ENCODE measurements around the gene CTNNA1. TPM values are rescaled to one million over a fixed set of nuclear protein-coding genes. Genes with fewer than 3 reads are reported as not detected.

Gene CTNNA1
- total RNA-seq, 1 donor from 2014 or later: 371 TPM

GRCh38 chr5:138903130-138903775, 150.0 kb downstream of the CTNNA1 start:
- peaks cover 66% of the 10 kb centered on the region for H3K36me3 Mint-ChIP-seq
- no peaks in the 10 kb centered on the region for H3K9me3 Mint-ChIP-seq
- no peak overlapping the region for H3K27ac Mint-ChIP-seq
- peaks cover 19% of the 10 kb centered on the region for H3K4me1 Mint-ChIP-seq (ENCODE audit: unreplicated experiment)
- TF ChIP-seq, protein P1, sequence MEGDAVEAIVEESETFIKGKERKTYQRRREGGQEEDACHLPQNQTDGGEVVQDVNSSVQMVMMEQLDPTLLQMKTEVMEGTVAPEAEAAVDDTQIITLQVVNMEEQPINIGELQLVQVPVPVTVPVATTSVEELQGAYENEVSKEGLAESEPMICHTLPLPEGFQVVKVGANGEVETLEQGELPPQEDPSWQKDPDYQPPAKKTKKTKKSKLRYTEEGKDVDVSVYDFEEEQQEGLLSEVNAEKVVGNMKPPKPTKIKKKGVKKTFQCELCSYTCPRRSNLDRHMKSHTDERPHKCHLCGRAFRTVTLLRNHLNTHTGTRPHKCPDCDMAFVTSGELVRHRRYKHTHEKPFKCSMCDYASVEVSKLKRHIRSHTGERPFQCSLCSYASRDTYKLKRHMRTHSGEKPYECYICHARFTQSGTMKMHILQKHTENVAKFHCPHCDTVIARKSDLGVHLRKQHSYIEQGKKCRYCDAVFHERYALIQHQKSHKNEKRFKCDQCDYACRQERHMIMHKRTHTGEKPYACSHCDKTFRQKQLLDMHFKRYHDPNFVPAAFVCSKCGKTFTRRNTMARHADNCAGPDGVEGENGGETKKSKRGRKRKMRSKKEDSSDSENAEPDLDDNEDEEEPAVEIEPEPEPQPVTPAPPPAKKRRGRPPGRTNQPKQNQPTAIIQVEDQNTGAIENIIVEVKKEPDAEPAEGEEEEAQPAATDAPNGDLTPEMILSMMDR (conservative IDR thresholded peaks at IDR 0.05): no peak
- DNase-seq (ENCODE audit: extremely low spot score, unreplicated experiment): no peak
- no peaks in the 10 kb centered on the region for H3K27me3 Mint-ChIP-seq
- H3K4me3 Mint-ChIP-seq: no peak overlapping the region

- Mint-ChIP-seq H3K27me3 (no peaks in the 10 kb centered on the region), H3K27ac (no peak overlapping the region), H3K4me1 (ENCODE audit: unreplicated experiment) (peaks cover 13% of the 10 kb centered on the region), H3K4me3 (no peak overlapping the region), H3K9me3 (no peaks in the 10 kb centered on the region), H3K36me3 (peaks cover 66% of the 10 kb centered on the region)
- TF ChIP-seq, protein P1 (conservative IDR thresholded peaks at IDR 0.05): no peak
- DNase-seq (ENCODE audit: extremely low spot score, unreplicated experiment): no peak
Measured at GRCh38 chr5:138905541-138905940, 152.3 kb downstream of the CTNNA1 start.

DNA sequence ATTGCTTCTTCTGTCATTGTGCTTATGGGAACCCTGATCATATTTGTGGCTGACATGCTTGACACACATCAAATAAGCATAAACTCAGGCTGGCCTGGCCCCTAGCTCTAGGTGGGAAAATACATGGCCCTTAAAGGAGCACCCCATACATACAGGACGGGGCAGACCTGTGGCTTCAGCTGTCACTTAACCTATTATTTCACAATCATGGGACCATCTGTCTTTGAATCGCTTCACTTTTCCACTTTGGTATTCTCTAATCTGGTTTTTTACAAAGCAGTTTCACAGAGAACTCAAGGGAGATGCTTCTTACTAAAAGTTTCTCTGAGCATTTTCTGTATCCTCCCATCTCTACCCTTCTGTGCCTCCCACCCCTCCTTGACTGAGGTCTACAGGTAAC, 156.5 kb downstream of the CTNNA1 start:
- no peak for DNase-seq (ENCODE audit: extremely low spot score, unreplicated experiment)
- TF ChIP-seq, protein P1 (conservative IDR thresholded peaks at IDR 0.05): no peak
- no peaks in the 10 kb centered on the region for H3K9me3 Mint-ChIP-seq
- no peak overlapping the region for H3K27ac Mint-ChIP-seq
- H3K4me3 Mint-ChIP-seq: no peak overlapping the region
- H3K4me1 Mint-ChIP-seq (ENCODE audit: unreplicated experiment): no peaks in the 10 kb centered on the region
- peaks cover 51% of the 10 kb centered on the region for H3K36me3 Mint-ChIP-seq
- H3K27me3 Mint-ChIP-seq: no peaks in the 10 kb centered on the region

DNA sequence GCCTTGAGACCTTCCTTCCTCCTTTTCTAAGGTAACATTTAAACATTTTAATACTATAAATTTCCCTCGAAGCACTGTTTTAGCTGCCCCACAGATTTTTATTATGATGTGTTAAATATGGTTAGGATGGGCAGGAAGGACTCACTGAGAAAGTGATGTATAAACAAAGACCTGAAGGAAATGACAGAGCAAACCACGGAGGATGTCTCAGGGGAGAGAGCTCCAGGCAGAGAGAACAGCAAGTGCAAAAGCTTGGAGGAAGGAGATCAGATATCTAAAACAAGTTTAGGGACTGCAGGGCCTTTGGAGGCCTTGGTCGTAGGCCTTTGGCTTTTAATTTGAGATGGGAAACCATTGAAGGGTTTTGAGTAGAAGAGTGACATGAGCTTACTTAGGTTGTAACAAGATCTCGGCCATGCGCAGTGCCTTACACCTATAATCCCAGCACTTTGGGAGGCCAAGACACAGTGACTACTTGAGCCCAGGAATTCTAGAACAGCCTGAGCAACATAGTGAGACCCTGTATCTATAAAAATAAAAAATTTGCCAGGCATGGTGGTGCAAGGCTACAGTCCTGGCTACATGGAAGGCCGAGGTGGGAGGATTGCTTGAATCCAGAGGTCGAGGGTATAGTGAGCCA, 157.4 kb downstream of the CTNNA1 start:
- H3K27me3 Mint-ChIP-seq: no peaks in the 10 kb centered on the region
- H3K9me3 Mint-ChIP-seq: no peaks in the 10 kb centered on the region
- H3K4me3 Mint-ChIP-seq: no peak overlapping the region
- peaks cover 55% of the 10 kb centered on the region for H3K36me3 Mint-ChIP-seq
- H3K4me1 Mint-ChIP-seq (ENCODE audit: unreplicated experiment): no peaks in the 10 kb centered on the region
- no peak overlapping the region for H3K27ac Mint-ChIP-seq
- DNase-seq (ENCODE audit: extremely low spot score, unreplicated experiment): no peak
- TF ChIP-seq, protein P1 (conservative IDR thresholded peaks at IDR 0.05): no peak

DNA sequence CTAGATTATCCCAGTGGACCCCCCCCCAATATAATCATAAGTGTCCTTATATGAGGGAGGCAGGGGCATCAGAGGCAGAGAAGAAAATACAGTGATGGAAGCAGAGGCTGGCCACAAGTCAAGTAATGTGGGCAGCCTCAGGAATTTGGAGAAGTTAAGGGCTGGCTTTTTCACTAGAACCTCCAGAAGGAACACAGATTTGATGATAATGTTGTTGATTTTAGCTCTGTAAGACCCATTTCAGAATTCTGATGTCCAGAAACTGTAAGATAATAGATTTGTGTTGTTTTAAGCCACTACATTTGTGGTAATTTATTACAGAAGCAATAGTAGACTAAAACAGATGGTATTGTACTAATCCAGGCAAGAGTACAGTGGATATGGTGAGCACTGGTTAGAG, 158.2 kb downstream of the CTNNA1 start:
- Mint-ChIP-seq H3K36me3 (peaks cover 53% of the 10 kb centered on the region), H3K9me3 (no peaks in the 10 kb centered on the region), H3K4me1 (ENCODE audit: unreplicated experiment) (no peaks in the 10 kb centered on the region), H3K27ac (no peak overlapping the region), H3K4me3 (no peak overlapping the region), H3K27me3 (no peaks in the 10 kb centered on the region)
- TF ChIP-seq, protein P1 (conservative IDR thresholded peaks at IDR 0.05): no peak
- DNase-seq (ENCODE audit: extremely low spot score, unreplicated experiment): no peak

Measured in type B pancreatic cell (in vitro differentiated cells).